Measurements from ENCODE around the gene RNF212B.
A peak's percentile ranks its signal among the peaks of the same experiment; 100 is the strongest.

The RNF212B gene

DNA sequence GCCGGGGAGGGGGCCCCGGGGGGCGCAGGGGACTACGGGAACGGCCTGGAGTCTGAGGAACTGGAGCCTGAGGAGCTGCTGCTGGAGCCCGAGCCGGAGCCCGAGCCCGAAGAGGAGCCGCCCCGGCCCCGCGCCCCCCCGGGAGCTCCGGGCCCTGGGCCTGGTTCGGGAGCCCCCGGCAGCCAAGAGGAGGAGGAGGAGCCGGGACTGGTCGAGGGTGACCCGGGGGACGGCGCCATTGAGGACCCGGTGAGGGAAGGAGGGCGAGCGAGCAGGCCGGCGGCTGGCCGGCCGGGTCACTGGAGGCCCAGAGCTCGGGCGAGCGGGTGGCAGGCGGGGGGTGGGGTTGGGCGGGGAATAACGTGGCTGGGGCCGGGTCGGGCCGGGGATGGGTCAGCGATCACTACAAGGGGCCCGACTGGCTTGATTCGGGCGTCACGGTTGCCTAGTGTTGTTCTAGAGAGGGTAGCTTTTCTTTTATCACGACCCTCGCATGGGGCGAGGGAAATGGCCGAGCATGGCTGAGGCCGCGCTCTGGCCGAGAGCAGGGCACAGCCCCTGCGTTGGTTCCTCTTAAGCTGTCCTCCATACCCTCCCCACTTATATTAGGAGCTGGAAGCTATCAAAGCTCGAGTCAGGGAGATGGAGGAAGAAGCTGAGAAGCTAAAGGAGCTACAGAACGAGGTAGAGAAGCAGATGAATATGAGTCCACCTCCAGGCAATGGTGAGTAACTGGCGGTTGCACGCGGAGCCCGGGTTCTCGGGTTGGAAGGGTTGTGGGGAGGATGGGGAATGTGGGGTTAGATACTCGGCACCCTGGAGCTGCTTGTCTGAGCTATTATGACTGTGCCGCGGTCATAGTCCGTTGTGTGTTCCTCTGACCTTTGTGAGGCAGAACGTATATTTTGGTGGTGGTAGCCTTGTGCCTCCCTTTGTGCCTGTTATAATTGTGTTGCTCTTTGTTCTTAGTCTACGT, 84.1 kb downstream of the RNF212B start:
- DNase-seq: peak; percentile 59
